ENCODE data around the gene LBHD1. TPM values are rescaled to one million over a fixed set of nuclear protein-coding genes. Genes with fewer than 3 reads are reported as not detected.
"Not testable (repeated sequence)": the region's sequence is repeated elsewhere in the genome, so short reads cannot be mapped to it uniquely, and the experiment has no call there.

Gene LBHD1
- total RNA-seq, 1 experiment from 2014 or later, result 6.1 TPM

GRCh38 chr11:62665075-62665598, 6.9 kb downstream of the LBHD1 start, which contains the start of the genes C11orf98 and CSKMT:
TSS of gene C11orf98 (minus strand) at chr11:62665210. CDS start at chr11:62665169, 41 bp downstream.
TSS of gene CSKMT (plus strand) at chr11:62665312. CDS start at chr11:62665880, 568 bp downstream.
- peak; percentile 92 for DNase-seq (ENCODE audit: low read depth)

- DNase-seq (ENCODE audit: low read depth), result peak; percentile 52
Observed at GRCh38 chr11:62664405-62665074, 7.5 kb downstream of the LBHD1 start.

DNA sequence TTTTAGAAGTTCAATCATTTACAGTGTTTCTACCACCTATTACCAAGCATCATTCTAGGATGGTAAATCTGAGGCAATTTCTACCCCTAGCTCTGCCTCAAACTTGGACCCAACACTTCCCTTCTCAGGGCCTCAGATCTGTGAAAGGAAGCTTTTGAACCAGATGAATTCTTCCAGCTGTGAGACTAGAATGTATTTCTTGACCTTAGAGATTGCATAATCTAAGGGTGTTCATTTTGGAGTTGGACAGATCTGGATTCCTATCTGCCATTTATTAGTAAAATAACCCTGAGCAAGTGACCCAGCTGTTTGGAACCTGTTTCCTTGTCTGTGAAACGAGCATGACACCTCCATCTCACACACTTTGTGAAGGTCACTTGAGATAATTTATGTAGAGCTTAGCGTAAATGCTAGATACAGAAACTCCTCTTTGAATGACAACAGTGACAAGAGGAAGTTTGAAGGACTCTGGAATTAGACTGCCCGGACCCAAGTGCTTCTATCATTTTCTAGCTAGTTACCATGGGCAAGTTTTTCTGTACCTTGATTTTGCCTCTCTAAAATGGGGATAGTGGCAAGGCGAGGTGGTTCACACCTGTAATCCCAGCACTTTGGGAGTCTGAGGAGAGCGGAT, 15.2 kb downstream of the LBHD1 start:
- DNase-seq (ENCODE audit: low read depth), result no peak

GRCh38 chr11:62654297-62654696, 17.8 kb downstream of the LBHD1 start:
- no peak for DNase-seq (ENCODE audit: low read depth)

DNA sequence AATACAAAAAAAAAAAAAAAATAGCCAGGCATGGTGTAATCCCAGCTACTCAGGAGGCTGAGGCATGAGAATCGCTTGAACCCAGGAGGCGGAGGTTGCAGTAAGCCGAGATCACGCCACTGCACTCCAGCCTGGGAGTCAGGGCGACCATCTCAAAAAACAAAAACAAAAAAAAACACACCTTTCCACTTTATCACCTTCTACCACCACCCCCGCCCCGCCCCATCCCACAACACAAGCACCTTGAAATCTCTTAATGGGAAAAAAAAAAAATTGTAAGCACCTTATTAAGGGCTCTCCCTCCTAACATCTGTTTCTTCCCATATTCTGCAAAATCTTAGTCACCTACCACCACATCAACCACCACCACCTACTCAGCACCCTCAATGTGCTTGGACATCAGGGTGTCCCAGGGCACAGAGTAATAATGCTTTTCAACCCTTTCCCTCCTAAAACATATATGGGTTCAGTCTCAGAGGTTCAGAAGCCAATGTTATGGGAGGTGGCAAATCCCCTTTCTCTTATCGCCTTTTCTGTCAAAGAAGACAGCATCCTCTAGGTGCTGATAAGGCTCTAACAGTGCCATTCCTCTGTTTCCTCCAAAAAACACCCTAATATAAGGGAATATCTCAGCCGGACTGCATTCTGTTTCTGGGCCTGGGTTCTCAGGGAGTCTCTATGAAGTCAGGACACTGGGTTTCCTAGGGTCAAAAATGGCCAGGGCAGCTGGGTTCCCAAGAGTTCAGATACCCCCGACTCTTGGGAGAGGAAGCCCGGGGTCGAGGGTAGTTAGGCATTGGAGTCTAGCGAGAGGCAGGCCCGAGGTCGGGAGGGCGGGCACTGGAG, 19.7 kb downstream of the LBHD1 start:
- DNase-seq (ENCODE audit: low read depth), result no peak

- DNase-seq (ENCODE audit: low read depth), result not testable (repeated sequence)
Observed at GRCh38 chr11:62650283-62650682, 21.8 kb downstream of the LBHD1 start.

- no peak for DNase-seq (ENCODE audit: low read depth)
Observed at GRCh38 chr11:62649486-62649885, 22.6 kb downstream of the LBHD1 start.

DNA sequence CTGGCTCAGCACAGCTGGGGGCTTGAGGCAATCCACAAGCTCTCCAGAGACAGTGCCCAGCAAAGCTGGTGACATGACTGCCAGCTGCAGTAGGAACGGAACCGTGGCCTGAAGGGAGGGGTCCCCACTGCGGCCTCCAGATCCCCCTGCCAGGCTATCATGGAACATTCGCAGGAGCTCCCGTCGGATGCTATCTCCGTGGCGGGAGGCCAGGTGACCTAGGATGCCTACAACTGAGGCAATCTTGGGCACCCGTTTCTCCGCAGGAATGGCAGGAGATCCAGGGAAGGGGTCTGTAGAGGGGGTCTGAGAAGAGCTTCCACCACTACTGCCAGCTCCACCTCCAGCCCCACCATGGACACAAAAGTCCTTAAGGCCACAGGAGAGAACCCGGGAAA, 23.1 kb downstream of the LBHD1 start:
- DNase-seq (ENCODE audit: low read depth), result no peak

DNA sequence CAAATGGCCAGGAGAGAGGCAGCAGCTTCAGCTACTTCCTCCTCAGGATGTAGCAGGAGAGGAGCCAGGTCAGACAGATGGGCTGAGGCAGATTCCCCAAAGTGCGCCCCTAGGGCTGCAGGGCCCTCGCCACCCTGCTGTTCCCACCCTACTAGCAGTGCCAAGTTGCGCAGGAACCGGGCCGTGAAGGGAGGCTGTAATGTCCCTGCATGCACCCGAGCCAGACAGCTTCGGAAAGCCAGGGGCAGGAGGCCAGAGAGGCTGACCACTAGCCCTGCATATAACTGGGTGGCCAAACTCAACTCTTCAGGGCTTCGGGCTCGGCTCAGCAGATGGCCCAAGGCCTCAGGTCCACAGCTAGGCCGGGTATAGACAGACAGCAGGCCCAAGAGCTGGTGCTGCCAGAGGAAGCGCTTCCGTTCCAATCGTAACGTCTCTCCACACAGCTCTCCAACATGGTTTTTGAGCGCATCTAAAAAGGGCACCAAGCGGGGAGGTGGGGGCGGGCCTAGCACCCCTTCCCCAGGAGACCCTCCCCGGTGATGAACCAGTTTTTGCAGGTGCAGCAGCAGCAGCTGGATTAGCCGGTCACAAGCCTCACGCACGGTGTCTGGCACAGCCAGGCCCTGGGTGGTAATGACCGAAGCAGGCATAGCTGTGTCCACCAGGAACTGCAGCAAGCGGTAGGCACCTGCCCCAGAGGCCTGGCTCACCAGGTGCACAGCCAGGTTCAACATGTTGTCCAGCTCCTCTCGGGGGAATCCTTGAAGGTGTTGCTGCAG, 23.7 kb downstream of the LBHD1 start:
- DNase-seq (ENCODE audit: low read depth), result no peak

DNA sequence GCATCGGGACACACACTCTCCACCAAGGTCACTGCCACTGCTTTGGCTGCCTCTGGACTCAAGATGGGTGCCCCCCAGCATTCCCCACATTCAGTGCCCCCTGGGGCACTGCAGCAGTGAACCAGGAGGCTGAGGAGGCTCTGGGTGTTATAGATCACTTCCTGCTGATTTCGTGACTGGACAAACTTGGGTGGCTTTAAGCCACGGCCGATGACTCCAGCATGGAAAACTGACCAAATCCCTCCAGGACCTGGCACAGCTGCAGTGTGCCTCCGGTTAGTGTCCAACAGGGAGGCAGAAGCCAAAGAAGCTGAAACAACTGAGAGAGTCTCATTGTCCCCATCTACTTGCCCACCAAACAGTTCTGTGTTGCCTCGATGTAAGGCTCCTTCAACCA, 24.5 kb downstream of the LBHD1 start:
- DNase-seq (ENCODE audit: low read depth), result peak; percentile 21

GRCh38 chr11:62646825-62647608, 25.1 kb downstream of the LBHD1 start:
- DNase-seq (ENCODE audit: low read depth), result no peak

DNA sequence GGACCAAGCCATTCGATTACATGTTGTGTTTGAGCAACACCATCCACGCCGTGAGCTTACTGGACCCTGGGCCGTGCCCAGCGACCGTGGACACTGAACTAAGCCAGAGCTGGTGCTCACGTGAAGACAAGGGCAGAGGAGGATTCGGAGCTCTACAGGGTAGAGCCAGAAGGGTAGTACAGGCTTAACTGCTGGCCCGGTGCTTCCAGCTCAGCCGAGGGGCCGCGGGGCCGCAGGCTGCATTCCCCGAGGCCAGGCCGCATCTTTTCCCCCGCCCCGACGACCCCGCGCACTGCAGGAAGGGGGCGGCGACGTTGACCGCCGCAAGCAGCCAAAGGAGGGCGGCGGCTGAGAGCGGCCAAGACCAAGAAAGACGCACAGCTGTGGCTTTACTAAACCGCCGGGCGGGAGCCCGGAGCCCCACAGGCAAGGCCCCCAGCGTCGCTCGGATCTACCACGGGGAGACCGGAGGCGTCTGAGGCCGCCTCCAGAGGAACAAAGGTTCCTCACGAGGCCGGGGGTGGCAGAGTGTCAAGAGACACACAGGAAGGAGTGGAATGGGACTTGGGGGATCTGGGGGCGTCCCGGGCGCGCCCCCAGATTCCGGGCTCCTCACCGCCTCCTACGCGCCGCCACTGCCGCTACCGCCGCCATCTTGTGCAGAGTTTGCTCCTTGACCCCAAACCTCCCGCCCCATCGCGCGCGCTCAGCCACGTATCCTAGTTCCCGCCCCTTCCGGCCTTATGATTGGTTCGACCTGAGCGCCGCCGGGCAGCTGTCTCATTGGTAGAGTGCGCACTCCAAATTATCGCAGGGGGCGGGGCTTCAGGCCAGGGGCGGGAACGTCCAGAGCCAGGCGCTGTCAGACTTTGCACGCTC, 25.9 kb downstream of the LBHD1 start, which contains the start of gene GANAB:
GANAB (minus strand) TSS at position 668 of the 879 bp plus-strand sequence; CDS start at position 654, 14 bp downstream.
- DNase-seq (ENCODE audit: low read depth), result peak; percentile 97

DNA sequence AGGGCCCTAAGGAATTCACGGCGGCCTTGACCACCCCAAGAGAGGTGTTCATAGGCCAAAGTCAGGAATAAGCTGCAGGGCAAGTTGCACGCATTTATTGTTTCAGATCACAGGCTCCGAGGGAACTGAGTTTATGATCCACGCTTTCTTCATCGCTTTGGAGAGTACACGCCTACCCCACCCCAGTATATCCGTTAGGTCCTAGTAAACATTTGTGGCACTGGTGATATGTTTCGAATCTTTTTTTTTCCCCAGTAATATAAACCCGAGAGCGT, 26.5 kb downstream of the LBHD1 start:
- DNase-seq (ENCODE audit: low read depth), result no peak

DNA sequence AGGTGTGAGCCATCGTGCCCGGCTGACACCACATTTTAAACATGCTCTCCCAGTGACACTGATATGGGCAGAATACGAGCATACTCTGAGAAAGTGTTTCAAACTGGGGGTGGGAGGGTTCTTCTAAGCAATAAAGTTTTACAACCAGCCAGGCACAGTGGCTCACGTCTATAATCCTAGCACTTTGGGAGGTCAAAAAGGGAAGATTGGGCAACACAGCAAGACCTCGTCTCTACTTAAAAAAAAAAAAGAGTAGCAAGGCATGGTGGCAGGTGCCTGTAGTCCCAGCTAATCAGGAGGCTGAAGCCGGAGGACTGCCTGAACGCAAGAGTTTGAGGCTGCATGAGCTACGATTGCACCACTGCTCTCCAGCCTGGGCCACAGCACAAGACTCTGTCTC, 27.8 kb downstream of the LBHD1 start:
- DNase-seq (ENCODE audit: low read depth), result no peak

- no peak for DNase-seq (ENCODE audit: low read depth)
Observed at GRCh38 chr11:62632492-62632891, 39.6 kb downstream of the LBHD1 start.

DNA sequence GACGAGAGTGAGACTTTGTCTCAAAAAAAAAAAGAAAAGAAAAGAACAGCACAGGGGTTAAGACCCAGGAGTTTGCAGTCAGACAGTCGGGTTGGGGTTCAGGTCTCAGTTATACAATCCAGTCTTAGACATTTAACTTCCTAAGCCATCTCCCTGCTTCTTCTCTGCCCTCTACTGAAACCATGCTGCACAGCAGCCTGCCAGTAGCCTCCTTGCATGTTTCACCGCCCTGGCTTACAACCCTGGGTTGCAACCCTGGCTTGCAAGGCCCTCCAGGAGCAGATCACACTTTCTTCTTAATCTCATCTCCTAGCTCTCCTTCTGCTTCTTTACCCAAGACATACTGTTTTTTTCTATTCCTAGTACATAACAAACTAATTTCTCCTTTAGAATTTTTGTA, 44.4 kb downstream of the LBHD1 start:
- no peak for DNase-seq (ENCODE audit: low read depth)

- no peak for DNase-seq (ENCODE audit: low read depth)
Observed at GRCh38 chr11:62622476-62623089, 49.5 kb downstream of the LBHD1 start.

- peak; percentile 98 for DNase-seq (ENCODE audit: low read depth)
Observed at GRCh38 chr11:62621567-62622470, 50.2 kb downstream of the LBHD1 start, which contains the start of gene B3GAT3. TSS of gene B3GAT3 (minus strand) at chr11:62621986. CDS start at chr11:62621947, 39 bp downstream.
